HFF-Myc (cell line): ENCODE measurements around the gene STAM2.
"Not testable (repeated sequence)": the region's sequence is repeated elsewhere in the genome, so short reads cannot be mapped to it uniquely, and the experiment has no call there.

ENCODE experiments used
- DNase-seq: peaks from one replicate; pipeline ENCODE4 v3.0.0-alpha.2; 2011; ENCODE audit warnings: low read depth; ENCODE audit errors: extremely low read depth
- H3K4me3 ChIP-seq: replicated peaks from 2 replicates; pipeline ENCODE4 v1.5.1; 2011; ENCODE audit warnings: low read depth, mild to moderate bottlenecking, control low read depth, low read length
- CTCF ChIP-seq: IDR thresholded peaks from 2 replicates; pipeline ENCODE4 v1.5.1; 2012; ENCODE audit warnings: mild to moderate bottlenecking, low read depth, low read length, control low read depth; ENCODE audit errors: missing control alignments

Gene STAM2

GRCh38 chr2:152200565-152201465, 25.3 kb upstream of the STAM2 start:
- DNase-seq: peak; percentile 92
- no peak for TF ChIP-seq CTCF
- peak overlapping the region; percentile 7 for H3K4me3 ChIP-seq

- no peak overlapping the region for H3K4me3 ChIP-seq
- TF ChIP-seq CTCF: no peak
- DNase-seq: no peak
Measured at GRCh38 chr2:152200101-152200500, 24.5 kb upstream of the STAM2 start.

- no peak for DNase-seq
- no peak overlapping the region for H3K4me3 ChIP-seq
- no peak for TF ChIP-seq CTCF
Measured at GRCh38 chr2:152198499-152198898, 22.9 kb upstream of the STAM2 start.

- DNase-seq, H3K4me3 ChIP-seq: not testable (repeated sequence)
Measured at GRCh38 chr2:152197508-152198284, 22.1 kb upstream of the STAM2 start.

GRCh38 chr2:152189622-152190495, 14.3 kb upstream of the STAM2 start:
- peak; percentile 81 for TF ChIP-seq CTCF
- no peak overlapping the region for H3K4me3 ChIP-seq
- DNase-seq: peak; percentile 39

- not testable (repeated sequence) for H3K4me3 ChIP-seq, DNase-seq
Measured at GRCh38 chr2:152186808-152187207, 11.2 kb upstream of the STAM2 start.

- H3K4me3 ChIP-seq: no peak overlapping the region
- no peak for DNase-seq
- no peak for TF ChIP-seq CTCF
Measured at GRCh38 chr2:152186262-152186661, 10.7 kb upstream of the STAM2 start.
